LHCN-M2 (cell line): ENCODE data around the gene MARF1. TPM values are rescaled to one million over a fixed set of nuclear protein-coding genes. Genes with fewer than 3 reads are reported as not detected.
"Not testable (repeated sequence)": the region's sequence is repeated elsewhere in the genome, so short reads cannot be mapped to it uniquely, and the experiment has no call there.

Source experiments
- DNase-seq: peaks from one replicate; pipeline ENCODE4 v3.0.0-alpha.2; 2012; ENCODE audit warnings: low read depth
- total RNA-seq: library from RNA; depleted of rRNA; stranded (reverse); fragments of >200 nt; gene quantifications from 2 replicates; pipeline ENCODE4 v1.2.3, GENCODE V29; 2014

Gene MARF1
- total RNA-seq, 1 experiment from 2014 or later, result 15.3 TPM

DNA sequence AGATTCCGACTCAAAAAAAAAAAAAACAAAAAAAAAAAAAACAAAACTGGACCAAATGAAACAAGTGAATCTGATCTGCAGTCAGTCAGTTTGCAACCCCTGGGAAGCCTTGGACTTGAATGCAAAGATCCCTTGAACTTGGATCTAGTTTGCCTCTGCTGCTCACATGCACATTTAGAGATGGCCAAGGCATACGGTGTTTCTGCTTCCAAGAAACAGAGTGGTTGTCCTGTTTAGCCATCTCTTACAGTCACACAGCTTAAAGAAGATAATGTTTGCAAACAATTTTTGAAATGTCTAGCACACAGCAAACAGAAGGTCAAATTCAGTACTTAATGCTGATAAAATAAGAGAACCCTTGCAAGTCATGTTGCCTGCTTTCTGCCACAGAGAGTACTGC lies 11.6 kb upstream of the MARF1 start:
- no peak for DNase-seq

DNA sequence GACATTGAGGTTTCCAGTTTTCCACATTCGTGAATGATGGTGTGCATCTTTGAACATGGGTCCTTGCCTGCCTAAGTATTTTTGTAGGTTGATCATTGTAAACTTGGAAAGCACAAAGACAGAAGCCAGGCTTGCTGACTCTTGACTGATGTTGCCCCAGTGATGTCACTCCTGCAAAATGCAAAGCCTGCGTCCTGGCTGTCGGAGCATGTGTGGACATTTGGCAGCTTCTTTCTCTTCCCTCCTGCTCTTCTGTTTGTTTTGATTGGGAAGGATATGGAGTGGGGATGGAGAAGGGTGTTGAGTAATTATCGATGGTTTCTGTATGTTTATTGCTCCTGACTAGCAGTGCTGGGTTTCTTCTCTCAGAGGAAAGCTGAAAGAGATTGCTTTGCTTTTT lies 10.3 kb upstream of the MARF1 start:
- peak; percentile 33 for DNase-seq

DNA sequence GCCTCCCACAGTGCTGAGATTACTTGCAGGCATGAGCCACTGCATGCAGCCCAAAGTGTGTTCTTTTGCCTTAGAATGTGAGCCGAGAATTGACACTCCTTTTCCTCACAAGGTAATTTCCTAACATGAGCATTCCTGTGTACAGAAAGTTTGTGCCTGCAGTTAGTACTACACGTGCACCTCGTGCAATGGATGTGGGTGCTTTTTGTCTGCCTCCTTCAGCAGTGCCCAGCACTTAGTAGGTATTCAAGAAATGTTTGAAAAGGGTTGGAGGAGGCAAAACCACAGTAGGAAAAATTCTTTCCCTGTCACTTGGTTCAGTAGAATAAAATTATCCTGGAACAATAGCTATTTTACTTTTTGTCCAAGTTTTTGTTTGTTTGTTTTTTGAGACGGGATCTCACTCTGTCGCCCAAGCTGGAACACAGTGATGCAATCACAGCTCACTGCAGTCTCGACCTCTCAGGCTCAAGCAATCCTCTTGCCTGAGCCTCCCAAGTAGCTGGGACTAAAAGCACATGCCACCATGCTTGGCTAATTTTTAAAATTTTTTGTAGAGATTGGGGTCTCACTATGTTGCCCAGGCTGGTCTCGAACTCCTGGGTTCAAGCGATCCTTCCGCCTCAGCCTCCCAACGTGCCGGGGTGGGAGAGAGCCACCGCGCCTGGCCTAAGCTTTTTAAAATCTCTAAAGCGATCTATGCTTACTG lies 9.5 kb upstream of the MARF1 start:
- no peak for DNase-seq

DNA sequence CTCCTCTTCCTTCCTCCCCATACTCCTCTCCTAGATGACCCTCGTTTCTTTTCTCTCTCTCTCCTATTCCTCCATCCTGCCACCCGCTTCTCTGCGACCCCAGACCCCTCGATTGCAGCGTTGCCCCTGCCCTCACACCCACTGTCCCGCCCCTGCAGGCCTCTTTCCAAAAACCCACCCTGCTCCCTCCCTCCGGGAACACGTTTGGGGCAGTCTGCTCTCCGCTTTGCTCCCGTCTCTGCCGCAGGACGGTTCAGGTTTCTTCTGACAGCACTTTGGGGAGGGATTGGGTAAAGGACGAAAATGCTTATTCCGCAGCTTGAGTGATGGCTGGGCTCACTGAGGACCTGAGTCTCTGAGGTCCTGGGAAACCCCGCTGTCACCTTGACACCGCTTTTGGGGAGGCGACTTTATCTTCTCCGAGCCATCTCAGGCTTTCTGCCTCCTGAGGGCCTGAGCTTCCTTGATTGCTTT lies 7.8 kb upstream of the MARF1 start:
- peak; percentile 45 for DNase-seq

DNA sequence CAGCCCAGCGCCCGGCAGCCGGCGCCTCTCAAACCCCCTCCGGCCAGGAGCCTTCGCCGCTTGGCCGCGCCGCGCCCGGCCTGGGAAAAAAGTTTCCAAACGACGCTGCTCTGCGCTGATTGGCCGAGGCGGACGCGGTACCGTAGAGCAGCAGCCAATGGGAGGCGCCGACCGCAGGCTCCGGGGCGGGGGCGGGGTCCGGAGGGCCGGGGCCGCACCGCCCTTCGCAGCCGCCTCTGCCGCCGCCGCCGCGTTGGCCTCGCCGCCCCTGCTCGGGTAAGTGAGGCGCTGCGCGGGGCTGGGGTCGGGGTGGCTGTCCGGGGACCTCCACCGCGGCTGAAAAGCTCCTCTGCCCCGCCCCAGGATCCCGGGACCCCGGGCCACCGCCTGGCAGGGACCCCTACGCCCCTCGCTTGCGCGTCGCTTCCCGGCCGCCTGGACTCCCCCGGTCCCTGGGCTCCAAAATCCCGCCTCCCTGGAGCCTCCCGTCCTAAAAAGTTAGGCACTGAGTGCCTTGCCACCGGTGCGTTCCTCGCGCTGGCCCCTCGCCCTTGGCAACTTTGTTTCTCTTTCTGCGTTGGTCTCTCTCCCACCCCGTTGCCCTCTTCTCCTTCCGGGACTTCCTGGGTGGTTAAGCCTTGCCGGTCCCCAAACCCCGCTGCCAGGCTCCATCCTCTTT lies 7.2 kb upstream of the MARF1 start, which contains the start of gene NDE1:
TSS of gene NDE1 (plus strand) at position 227 of the 679 bp plus-strand sequence. CDS start 14,534 bp downstream, outside the sequence.
- DNase-seq, result peak; percentile 86

DNA sequence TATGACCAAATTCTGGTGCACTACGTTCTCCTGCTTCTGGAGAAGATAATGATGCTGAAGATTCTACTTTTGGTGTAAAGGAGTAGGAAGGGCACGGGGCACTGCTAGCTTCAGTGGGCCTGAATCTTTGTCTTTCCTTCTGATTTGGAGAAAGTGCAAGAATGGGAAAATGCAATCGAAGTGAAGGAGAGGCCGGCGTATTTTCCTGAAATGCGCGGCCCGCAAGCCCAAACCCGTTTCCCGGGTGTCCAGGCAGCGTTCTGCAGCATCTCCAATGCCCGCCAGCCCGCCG lies 6.7 kb upstream of the MARF1 start:
- DNase-seq, result no peak

DNA sequence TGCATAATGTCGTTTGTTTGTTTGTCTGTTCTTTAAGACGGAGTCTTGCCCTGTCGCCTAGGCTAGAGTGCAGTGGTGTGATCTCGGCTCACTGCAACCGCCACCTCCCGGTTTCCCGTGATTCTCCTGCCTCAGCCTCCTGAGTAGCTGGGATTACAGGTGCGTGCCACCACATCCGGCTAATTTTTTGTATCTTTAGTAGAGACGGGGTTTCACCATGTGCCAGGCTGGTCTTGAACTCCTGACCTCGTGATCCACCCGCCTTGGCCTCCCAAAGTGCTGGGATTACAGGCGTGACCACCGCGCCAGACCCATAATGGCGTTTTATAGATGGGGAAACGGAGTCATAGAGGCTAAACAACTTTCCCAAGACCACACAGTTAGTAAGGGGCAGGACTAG lies 6.4 kb upstream of the MARF1 start:
- DNase-seq, result not testable (repeated sequence)

DNA sequence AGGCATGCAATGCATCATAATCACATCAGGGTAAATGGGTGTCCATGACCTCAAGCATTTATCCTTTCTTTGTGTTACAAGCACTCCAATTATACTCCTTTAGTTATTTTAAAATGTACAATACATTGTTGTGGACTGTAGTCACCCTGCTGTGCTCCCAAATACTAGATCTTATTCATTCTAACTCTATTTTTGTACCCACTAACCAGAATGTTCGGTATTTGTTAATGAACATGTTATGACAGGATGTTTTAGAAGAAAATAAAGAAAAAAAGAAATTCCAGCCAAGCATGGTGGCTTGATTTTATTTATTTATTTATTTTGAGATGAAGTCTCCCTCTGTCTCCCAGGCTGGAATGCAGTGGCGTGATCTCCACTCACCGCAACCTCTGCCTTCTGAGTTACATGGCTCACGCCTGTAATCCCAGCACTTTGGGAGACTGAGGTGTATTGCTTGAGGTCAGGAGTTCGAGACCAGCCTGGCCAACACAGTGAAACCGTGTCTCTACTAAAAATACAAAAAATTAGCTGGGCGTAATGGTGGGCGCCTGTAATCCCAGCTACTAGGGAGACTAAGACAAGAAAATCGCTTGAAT lies 5.3 kb upstream of the MARF1 start:
- no peak for DNase-seq

DNA sequence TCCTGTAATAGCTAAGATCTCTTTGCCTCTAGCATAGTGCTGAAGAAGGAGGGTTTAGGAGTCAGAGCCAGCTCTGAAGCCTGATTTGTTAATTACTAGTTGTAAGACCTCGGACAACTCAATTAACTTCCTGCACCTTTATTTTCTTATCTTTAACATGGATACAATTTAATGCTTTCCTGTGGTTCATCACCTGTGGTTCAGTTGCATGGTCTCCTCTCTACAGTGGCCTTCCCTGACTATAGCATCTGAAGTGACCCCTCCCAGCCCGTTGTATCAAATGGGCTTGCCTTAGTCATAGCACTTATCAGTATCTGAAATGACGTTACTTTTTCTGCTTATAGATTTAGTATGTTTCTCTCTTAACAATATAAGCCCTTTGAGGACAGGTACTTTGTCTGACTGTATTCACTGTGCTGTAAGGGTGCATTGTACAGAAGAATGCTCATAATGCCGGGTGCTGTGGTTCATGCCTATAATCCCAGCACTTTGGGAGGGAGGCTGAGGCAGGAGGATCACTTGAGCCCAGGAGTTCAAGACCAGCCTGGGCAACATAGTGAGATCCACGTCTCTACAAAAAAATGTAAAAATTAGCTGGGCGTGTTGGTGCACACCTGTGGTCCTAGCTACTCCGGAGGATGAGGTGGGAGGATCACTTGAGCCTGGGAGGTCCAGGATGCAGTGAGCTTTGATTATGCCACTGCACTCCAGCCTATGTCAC lies 4.5 kb upstream of the MARF1 start:
- DNase-seq, result no peak

DNA sequence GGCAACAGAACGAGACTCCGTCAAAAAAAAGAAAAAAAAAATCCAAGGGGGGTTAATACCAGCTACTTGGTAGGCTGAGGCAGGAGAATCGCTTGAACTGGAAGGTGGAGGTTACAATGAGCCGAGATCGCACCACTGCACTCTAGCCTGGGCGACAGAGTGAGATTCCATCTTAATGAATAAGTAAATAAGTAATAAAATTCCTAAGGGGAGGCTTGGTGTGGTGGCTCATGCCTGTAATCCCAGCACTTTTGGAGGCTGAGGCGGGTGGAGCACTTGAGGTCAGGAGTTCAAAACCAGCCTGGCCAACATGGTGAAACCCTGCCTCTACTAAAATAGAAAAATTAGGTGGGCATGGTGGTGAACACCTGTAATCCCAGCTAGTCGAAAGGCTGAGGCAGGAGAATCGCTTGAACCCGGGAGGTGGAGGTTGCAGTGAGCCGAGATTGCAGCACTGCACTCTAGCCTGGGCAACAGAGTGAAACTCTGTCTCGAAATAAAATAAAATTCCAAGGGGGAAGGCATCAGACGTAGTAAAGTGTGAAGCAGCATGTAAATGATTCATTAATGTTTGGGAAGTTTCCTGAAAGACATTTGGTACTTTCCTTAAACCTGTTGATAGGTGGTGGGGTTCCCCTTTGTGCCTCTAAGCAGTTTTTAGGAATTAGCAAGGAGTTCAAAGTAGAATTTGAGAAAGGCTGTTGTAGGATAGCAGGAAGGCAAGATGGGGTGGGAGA lies 3.8 kb upstream of the MARF1 start:
- DNase-seq, result not testable (repeated sequence)

DNA sequence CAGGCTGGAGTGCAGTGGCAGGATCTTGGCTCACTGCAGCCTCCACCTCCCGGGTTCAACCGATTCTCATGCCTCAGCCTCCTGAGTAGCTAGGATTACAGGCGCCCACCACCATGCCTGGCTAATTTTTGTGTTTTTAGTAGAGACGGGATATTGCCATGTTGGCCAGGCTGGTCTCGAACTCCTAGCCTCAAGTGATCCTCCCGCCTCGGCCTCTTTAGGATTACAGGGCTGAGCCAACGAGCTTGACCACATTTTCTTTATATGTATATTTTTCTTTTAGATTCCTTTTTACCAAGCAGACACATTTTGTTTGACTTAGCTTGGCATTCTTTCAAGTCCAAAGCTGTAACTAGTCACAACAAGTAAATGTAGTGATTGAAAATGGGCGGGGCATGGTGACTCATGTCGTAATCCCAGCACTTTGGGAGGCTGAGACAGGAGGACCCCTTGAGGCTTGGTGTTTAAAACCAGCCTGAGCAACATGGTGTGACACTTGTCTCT lies 2.1 kb upstream of the MARF1 start:
- peak; percentile 72 for DNase-seq

DNA sequence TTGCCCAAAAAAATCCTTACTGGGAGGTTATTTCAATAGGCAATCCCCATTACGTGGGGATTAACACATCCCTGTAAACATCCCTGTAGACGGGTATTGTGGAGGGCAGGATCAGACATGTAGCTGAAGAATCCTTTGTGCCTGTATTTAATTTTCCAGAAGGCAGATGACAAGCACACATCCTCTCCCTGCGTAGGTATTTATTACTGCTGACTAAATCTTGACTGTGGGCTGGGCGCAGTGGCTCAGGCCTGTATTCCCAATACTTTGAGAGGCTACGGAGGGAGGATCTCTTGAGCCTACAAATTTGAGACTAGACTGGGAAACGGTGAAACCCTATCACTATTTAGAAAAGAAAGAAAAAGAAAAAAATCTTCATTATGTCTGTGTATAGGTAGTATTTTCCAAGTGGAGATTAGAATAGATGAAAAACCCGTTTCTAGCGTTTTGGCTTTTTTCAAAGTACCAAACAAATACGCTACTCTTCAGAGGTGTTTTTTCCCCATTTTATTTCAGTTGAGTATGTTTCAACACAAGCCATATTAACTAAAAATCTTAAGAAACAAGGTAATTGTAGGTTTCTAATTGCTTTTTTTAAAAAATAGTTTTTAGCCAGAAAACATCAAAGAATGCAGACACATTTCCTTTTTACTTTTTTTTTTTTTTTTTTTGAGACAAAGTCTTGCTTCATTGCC lies 1.5 kb upstream of the MARF1 start:
- peak; percentile 28 for DNase-seq

DNA sequence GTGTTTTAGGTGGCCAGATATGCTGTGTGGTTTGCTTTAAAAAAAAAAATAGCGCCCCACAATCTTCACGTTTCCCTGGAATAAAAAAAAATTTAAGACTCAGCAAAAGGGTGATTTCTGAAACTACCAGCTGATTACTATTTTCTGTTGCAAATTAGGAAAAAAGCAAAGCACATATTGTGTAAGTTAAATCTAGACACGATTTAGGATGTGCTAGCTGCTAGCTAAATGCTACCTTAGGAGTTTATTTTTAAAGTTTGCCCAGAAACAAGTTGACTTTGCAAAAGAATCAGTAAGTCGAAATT lies 944 bp upstream of the MARF1 start:
- DNase-seq, result no peak

DNA sequence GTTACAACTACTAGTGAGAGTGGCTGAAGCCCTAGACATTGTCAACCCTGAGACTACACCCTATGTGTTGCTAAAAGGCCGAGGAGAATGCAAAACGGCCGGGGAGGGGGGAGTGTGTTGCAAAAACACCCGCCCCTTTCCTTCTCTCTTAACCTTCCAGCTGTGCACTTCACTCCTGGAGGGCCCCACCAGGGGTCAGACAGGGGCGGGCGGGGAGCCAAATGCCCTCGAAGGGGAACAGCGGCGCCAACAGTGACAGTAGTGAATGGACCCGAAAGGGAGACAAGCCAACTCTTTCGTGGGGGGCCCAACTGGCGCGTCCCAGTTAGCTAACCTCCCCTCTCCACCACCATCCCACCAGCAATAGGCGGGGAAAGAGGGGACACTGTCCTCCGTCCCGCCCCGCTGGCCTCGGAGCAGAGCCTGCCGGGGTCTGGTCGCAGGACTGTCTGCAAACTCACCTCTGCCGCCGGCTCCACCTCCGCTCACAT lies 352 bp downstream of the MARF1 start:
- peak; percentile 85 for DNase-seq

DNA sequence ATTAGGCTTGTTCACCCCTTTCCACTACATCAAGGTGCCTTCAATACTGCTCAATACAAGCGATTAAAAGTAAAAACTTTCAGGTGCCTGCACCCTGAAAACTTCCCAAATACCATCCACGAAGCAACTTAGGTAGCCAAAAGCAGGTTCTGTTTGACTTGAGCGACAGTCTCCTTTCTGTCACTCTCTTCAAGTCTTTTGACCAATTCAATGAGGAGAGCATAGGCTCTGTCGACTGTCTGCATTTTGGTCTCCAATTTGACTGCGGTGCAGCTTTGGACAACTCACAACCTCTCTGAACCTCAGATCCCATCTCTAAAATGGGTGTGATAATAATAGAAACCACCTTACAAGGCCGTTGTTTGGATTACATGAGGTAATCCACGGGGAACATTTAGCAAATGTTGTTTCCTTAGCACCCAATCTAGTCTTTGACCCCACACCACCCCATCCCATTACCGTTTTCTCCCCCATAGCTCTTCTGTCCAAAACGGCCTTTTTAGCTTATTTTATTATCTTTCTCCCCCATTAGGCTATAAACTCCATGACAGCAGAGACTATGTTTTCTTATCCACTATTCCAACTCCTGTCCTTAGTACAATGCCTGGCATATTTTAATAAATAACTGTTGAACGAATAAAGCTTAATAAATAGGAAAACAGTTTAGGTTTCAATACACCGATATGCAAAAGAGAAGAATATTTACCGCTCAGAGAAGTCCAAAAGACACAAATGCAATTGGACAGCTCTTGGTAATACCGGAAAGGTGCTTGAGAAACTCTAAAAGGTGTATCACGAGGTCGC lies 999 bp downstream of the MARF1 start:
- no peak for DNase-seq

DNA sequence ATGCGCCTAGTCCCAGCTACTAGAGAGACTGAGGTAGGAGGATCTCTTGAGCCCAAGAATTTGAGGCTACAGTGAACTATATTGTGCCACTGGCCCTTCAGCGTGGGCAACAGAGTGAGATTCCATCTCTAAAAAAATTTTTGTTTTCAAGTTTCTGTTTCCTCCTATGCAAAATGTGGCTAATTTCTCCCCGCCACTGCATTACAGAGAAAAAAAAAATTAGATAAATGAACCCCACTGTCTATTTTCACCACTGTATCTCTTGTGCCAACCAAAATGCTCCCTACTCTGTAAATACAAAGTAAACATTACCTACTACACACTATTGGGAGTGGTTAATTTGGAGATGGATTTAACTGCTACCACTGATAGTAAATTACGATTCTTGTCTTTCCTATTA lies 2.0 kb downstream of the MARF1 start:
- DNase-seq, result no peak

DNA sequence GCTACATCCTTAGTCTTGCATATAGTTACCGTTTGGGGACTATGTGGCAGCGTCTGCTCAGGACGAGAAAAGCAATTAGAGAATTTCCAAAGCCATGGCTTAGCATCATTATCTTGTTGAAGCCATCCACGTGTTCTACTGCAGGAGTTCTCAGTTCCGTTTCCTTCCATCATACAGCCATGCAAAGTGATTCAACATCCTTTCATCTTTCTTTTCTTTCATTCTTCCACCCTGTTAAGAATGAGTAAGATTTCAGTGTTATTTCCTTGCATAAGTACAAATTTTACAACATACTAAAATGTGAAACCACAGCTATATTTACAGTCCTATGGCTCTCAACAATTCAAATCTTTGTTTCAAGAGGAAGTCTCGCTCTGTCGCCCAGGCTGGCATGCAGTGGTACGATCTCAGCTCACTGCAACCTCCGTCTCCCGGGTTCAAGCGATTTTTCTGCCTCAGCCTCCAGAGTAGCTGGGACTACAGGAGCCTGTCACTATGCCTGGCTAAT lies 3.8 kb downstream of the MARF1 start:
- DNase-seq, result no peak

DNA sequence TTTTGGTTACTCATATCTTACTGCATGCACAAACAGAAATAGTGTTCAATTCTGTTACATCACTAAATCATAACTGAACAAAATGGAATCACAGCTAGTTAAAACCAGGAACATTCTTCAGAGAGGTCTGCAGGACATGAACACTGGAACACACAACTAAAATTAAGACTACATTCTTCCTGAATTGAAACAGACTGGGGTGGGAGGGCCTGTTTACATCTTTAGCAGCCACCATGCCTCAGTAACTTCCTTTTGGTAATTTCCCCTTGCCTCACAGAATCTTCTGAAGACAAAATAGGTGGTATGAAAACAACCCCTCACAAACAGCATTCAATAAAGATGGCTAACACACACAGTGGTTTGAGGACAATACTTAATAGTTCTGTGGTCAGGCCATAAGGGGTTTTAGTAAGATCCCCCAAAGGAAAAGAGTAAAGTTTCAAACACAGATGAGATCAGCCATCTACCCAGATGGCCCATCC lies 6.5 kb downstream of the MARF1 start:
- DNase-seq, result no peak

DNA sequence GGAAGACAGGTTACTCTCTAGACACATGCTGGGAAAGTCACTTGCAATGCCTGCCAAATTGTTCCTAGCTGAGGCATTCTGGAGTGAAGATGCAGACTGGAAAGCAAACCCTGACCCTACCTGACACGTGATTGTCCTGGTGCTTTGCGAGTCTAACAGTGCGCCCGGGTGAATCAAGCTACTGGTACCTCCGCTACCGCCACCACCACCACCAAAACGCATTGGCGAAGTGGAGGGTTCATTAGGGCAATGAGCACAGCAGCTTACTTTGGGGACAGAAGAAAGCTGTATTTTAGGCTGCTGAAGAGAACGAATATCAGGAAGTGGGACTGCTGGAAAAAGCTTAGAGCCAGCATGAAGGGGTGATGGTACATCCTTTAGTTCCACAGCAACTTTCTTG lies 7.0 kb downstream of the MARF1 start:
- DNase-seq, result no peak
